HUES64 (cell line): ENCODE measurements around the gene CRKL.

Experiments
- H3K27ac ChIP-seq: 2 replicates; pipeline ENCODE4 v1.7.0; 2013; ENCODE audit warnings: low read depth, low read length, inconsistent platforms
- H3K27me3 ChIP-seq: 2 replicates; pipeline ENCODE4 v1.6.1; 2013; ENCODE audit warnings: mild to moderate bottlenecking, low read length; ENCODE audit not compliant: insufficient read depth
- H3K36me3 ChIP-seq: 2 replicates; pipeline ENCODE4 v1.6.1; 2013; ENCODE audit warnings: mild to moderate bottlenecking, low read length; ENCODE audit not compliant: insufficient read depth
- H3K4me1 ChIP-seq: 2 replicates; pipeline ENCODE4 v1.6.1; 2013; ENCODE audit warnings: mild to moderate bottlenecking, low read length, moderate library complexity; ENCODE audit not compliant: insufficient read depth
- H3K4me3 ChIP-seq: 2 replicates; pipeline ENCODE4 v1.5.1; 2013; ENCODE audit warnings: mild to moderate bottlenecking, low read length, moderate library complexity
- H3K9ac ChIP-seq: 2 replicates; pipeline ENCODE4 v1.6.1; 2013; ENCODE audit warnings: mild to moderate bottlenecking, low read depth, low read length
- H3K9me3 ChIP-seq: 2 replicates; pipeline ENCODE4 v1.6.1; 2013; ENCODE audit warnings: low read depth, low read length; ENCODE audit not compliant: insufficient read depth
- WGBS: fragments of 150-250, 120-280 bp; methylation state at CpG from one replicate; pipeline ENCODE4 v1.1.7; 2013; ENCODE audit warnings: missing lambda C conversion rate; 5-methylcytosine and 5-hydroxymethylcytosine counted together

Gene CRKL

DNA sequence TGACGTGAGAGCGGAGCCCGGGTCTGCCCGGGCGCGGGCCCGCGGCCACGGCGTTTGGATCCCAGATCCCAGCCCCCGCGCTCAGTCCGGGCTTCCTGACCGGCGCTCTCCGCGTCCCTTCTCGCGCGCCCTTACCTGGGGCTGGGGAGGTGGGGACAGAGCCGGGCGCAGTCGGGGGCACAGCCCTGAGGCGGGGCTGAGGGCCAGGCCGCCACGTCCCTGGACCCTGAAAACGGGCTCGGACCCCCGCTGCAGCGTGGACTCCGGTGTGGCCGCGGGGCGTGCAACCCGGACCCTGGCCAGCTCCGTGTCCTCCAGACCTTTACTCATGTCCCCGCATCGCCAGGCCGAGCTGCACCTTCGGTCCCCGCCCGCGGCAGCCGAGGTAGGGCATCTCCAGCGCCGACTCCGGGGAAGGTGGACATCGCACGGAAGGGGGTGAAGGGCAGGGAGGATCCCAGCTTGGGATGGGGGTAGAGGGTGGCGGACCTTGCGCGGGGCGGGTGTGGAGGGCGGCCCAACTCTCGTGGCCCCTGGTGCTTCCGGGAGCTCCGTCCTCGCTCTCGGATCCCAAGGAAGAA is 40.0 kb downstream of the CRKL start:
- Histone ChIP-seq H3K4me1 (peaks cover 7% of the 10 kb centered on the region; the same call in 1 of the 2 replicates), H3K4me3 (peak overlapping the region; percentile 79), H3K27me3 (peaks cover 29% of the 10 kb centered on the region), H3K27ac (no peak overlapping the region), H3K36me3 (peaks cover 21% of the 10 kb centered on the region), H3K9ac (peak overlapping the region; percentile 40; the same call in 1 of the 2 replicates), H3K9me3 (no peaks in the 10 kb centered on the region)
- WGBS: 2% methylated on average over 59 of the region's 59 CpGs

- Histone ChIP-seq H3K9ac (no peak overlapping the region; the same call in 1 of the 2 replicates), H3K4me1 (peaks cover 7% of the 10 kb centered on the region; the same call in 1 of the 2 replicates), H3K27ac (no peak overlapping the region), H3K9me3 (no peaks in the 10 kb centered on the region), H3K27me3 (peaks cover 35% of the 10 kb centered on the region), H3K4me3 (peak overlapping the region; percentile 79), H3K36me3 (peaks cover 15% of the 10 kb centered on the region)
- WGBS: 7% methylated on average over 32 of the region's 32 CpGs
Observed at GRCh38 chr22:20957683-20958431, 40.6 kb downstream of the CRKL start.

GRCh38 chr22:20959578-20960461 is 42.6 kb downstream of the CRKL start:
- H3K4me1 ChIP-seq: peaks cover 7% of the 10 kb centered on the region; the same call in 1 of the 2 replicates
- no peak overlapping the region for H3K4me3 ChIP-seq
- no peaks in the 10 kb centered on the region for H3K36me3 ChIP-seq
- H3K9ac ChIP-seq: no peak overlapping the region
- H3K27me3 ChIP-seq: peaks cover 55% of the 10 kb centered on the region
- WGBS: 96% methylated on average over 20 of the region's 20 CpGs
- H3K9me3 ChIP-seq: no peaks in the 10 kb centered on the region
- H3K27ac ChIP-seq: no peak overlapping the region

- Histone ChIP-seq H3K27me3 (peaks cover 62% of the 10 kb centered on the region), H3K9ac (no peak overlapping the region), H3K4me1 (peaks cover 7% of the 10 kb centered on the region; the same call in 1 of the 2 replicates), H3K9me3 (no peaks in the 10 kb centered on the region), H3K4me3 (no peak overlapping the region), H3K27ac (no peak overlapping the region), H3K36me3 (no peaks in the 10 kb centered on the region)
- WGBS: 95% methylated on average over 3 of the region's 4 CpGs
Observed at GRCh38 chr22:20960609-20961008, 43.4 kb downstream of the CRKL start.

DNA sequence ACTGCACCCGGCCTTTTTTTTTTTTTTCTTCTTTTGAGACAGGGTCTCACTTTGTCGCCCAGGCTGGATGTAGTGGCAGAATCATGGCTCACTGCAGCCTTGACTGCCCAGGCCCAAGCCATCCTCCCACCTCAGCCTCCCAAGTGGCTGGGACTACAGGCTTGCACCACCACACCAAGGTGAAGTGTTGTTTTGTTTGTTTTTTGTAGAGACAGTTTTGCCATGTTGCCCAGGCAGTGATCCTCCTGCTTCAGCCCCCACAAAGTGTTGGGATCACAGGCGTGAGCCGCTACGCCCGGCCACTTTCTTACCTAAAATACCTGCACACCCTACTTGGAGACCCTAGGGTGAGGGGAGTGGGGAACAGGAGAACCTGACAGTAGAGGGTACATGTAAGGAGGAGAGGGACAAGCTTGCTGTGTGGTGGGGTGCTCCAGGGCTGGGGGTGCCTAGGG is 45.3 kb downstream of the CRKL start:
- no peaks in the 10 kb centered on the region for H3K9me3 ChIP-seq
- H3K4me1 ChIP-seq: peaks cover 4% of the 10 kb centered on the region; the same call in 1 of the 2 replicates
- H3K4me3 ChIP-seq: no peak overlapping the region
- 92% methylated on average over 2 of the region's 6 CpGs for WGBS
- H3K9ac ChIP-seq: no peak overlapping the region
- no peaks in the 10 kb centered on the region for H3K36me3 ChIP-seq
- H3K27ac ChIP-seq: no peak overlapping the region
- peaks cover 66% of the 10 kb centered on the region for H3K27me3 ChIP-seq

DNA sequence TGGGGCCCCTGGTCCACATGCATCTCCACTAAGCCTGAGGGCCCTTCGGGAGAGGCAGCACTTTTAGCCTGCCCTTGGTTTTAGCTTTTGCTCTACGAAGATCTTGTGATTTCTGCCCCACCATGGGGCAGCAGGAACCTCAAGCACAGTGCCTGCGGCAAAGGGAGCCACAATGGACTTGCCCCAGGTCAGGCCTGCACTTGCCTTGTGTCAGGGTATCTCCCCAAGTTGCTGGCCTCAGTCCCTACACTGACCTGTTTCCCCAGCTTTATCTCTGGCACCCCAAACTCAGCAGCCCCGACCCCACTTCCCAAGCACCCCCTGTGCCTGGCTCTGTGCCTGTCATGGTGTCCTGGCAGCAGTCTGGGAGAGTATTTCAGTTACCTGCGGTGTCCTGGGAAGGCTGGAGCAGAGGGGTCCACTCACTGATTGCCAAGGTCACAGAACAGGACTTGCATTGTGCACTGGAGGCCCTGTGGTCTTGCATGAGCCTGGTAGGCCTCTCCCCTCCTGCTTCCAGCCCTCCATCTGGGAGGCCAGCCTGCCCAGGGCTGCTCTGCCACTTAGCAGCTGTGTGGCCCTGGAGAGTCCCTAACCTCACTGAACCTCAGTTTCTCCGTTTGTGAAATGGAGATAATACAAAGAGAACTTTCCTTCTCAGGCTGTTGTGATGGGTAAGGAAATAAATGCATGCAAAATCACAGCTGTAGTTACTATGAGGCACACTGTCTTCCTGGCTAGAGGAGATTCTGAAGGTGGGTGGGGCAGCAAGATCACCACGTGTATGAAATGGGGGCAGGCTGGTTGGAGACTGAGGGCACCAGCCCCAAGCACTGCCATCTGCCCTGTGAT is 46.2 kb downstream of the CRKL start:
- no peak overlapping the region for H3K27ac ChIP-seq
- H3K9me3 ChIP-seq: no peaks in the 10 kb centered on the region
- WGBS: 79% methylated on average over 7 of the region's 7 CpGs
- H3K9ac ChIP-seq: no peak overlapping the region
- no peak overlapping the region for H3K4me3 ChIP-seq
- H3K27me3 ChIP-seq: peaks cover 66% of the 10 kb centered on the region
- peaks cover 4% of the 10 kb centered on the region; the same call in 1 of the 2 replicates for H3K4me1 ChIP-seq
- no peaks in the 10 kb centered on the region for H3K36me3 ChIP-seq

GRCh38 chr22:20964090-20964798 is 47.0 kb downstream of the CRKL start:
- H3K4me1 ChIP-seq: peaks cover 6% of the 10 kb centered on the region; the same call in 1 of the 2 replicates
- no peak overlapping the region for H3K27ac ChIP-seq
- peaks cover 70% of the 10 kb centered on the region for H3K27me3 ChIP-seq
- H3K36me3 ChIP-seq: no peaks in the 10 kb centered on the region
- H3K4me3 ChIP-seq: peak overlapping the region; percentile 40
- H3K9me3 ChIP-seq: no peaks in the 10 kb centered on the region
- 70% methylated on average over 6 of the region's 6 CpGs for WGBS
- no peak overlapping the region for H3K9ac ChIP-seq

DNA sequence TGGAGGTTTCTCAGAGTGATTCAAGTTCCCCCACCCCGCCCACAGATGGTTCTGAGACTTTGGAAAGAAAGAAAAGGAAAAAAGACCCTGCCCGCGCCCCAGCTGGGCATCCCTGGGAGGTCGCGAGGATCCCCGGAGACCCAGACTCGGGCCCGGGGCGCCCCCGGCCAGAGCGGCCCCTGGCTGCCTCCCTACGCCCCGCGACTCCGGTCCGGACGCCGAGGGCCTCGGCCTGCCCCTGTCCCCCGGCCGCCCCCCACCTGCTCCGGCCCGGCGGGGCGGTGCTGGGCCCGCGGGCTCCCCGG is 47.5 kb downstream of the CRKL start:
- peaks cover 74% of the 10 kb centered on the region for H3K27me3 ChIP-seq
- no peak overlapping the region for H3K27ac ChIP-seq
- no peaks in the 10 kb centered on the region for H3K9me3 ChIP-seq
- no peak overlapping the region for H3K9ac ChIP-seq
- peaks cover 6% of the 10 kb centered on the region; the same call in 1 of the 2 replicates for H3K4me1 ChIP-seq
- H3K4me3 ChIP-seq: peak overlapping the region; percentile 40
- WGBS: 4% methylated on average over 27 of the region's 28 CpGs
- H3K36me3 ChIP-seq: no peaks in the 10 kb centered on the region

GRCh38 chr22:20965104-20965887 is 48.1 kb downstream of the CRKL start:
- WGBS: 9% methylated on average over 65 of the region's 65 CpGs
- Histone ChIP-seq H3K27me3 (peaks cover 79% of the 10 kb centered on the region), H3K9ac (no peak overlapping the region), H3K4me1 (peaks cover 6% of the 10 kb centered on the region; the same call in 1 of the 2 replicates), H3K9me3 (no peaks in the 10 kb centered on the region), H3K27ac (no peak overlapping the region), H3K36me3 (no peaks in the 10 kb centered on the region), H3K4me3 (peak overlapping the region; percentile 46)
